Right atrium auricular region (tissue), 2 donors: ENCODE measurements around the gene TAF1C. TPM values are rescaled to one million over a fixed set of nuclear protein-coding genes. Genes with fewer than 3 reads are reported as not detected.

Experiments
- DNase-seq: peaks from one replicate; pipeline ENCODE4 v3.0.0-alpha.2; 2019; ENCODE audit warnings: low spot score
- H3K27ac ChIP-seq, 2 donors: fragments of 200-600 bp; sonication (generic); 1 replicate in 1 of 2; 2 replicates in 1 of 2; pipeline ENCODE4 v1.5.1; 2016 to 2019
- H3K27me3 ChIP-seq, 2 donors: fragments of 200-600 bp; sonication (generic); one replicate each; pipeline versions ENCODE4 v1.5.1 to v1.6.0; 2017 to 2019
- H3K36me3 ChIP-seq: fragments of 200-600 bp; sonication (generic); one replicate; pipeline ENCODE4 v1.5.1; 2016
- H3K4me1 ChIP-seq, 2 donors: fragments of 200-600 bp; sonication (generic); one replicate each; pipeline versions ENCODE4 v1.5.1 to v1.6.0; 2017 to 2019
- H3K4me3 ChIP-seq, 2 donors: fragments of 200-600 bp; sonication (generic); 1 replicate in 1 of 2; 2 replicates in 1 of 2; pipeline ENCODE4 v1.5.1; 2017 to 2019; ENCODE audit warnings: mild to moderate bottlenecking in 1 of 2, moderate library complexity in 1 of 2
- H3K9me3 ChIP-seq, 2 donors: fragments of 200-600 bp; sonication (generic); one replicate each; pipeline ENCODE4 v1.5.1; 2019
- CTCF ChIP-seq, 2 donors: fragments of 200-600 bp; sonication (generic); IDR thresholded peaks; one replicate each; pipeline ENCODE4 v1.5.1; 2019; ENCODE audit warnings: antibody characterized with exemption in 2 of 2
- total RNA-seq, 2 donors: library from RNA; depleted of rRNA; stranded (reverse); fragments of >200 nt; gene quantifications; one replicate each; pipeline ENCODE4 v1.1.0, GENCODE V29; 2016

Gene TAF1C
- total RNA-seq, 2 donors from 2014 or later, result 16.2 to 18.4 TPM

- H3K4me3 ChIP-seq, result no peak overlapping the region
- no peaks in the 10 kb centered on the region for H3K27me3 ChIP-seq
- no peak for DNase-seq
- H3K4me1 ChIP-seq, result peaks cover 0 to 8% of the 10 kb centered on the region in 2 donors
- no peak for TF ChIP-seq CTCF (IDR thresholded peaks at IDR 0.05)
- H3K36me3 ChIP-seq, result peaks cover 16% of the 10 kb centered on the region
- no peak overlapping the region for H3K27ac ChIP-seq
- no peaks in the 10 kb centered on the region for H3K9me3 ChIP-seq
Measured at GRCh38 chr16:84132527-84133285, 54.2 kb downstream of the TAF1C start.

- H3K27ac ChIP-seq, result no peak overlapping the region
- DNase-seq, result no peak
- H3K9me3 ChIP-seq, result no peaks in the 10 kb centered on the region
- no peaks in the 10 kb centered on the region for H3K4me1 ChIP-seq
- TF ChIP-seq CTCF (IDR thresholded peaks at IDR 0.05), result no peak
- no peaks in the 10 kb centered on the region for H3K27me3 ChIP-seq
- peaks cover 16% of the 10 kb centered on the region for H3K36me3 ChIP-seq
- H3K4me3 ChIP-seq, result no peak overlapping the region
Measured at GRCh38 chr16:84131117-84131516, 55.7 kb downstream of the TAF1C start.

Other genes starting within 250 kb of the TAF1C start
- gene OSGIN1, start 233.8 kb downstream of the TAF1C start, total RNA-seq, result 1 to 10 TPM; 6.0 to 6.5 TPM
- gene NECAB2, start 218.8 kb downstream of the TAF1C start, total RNA-seq, result under 1 TPM in 1 of 2 donors, not detected in 1; 0.71 TPM
- gene SLC38A8, start 144.3 kb downstream of the TAF1C start, total RNA-seq, result not detected
- gene MBTPS1, start 70.1 kb downstream of the TAF1C start, total RNA-seq, result 10 to 100 TPM; 75.3 to 77.5 TPM
- gene HSDL1, start 41.9 kb downstream of the TAF1C start, total RNA-seq, result 10 to 100 TPM; 14.6 to 15.4 TPM
- 1 to 10 TPM in 1 of 2 donors, not detected in 1; 1.8 TPM for gene DNAAF1, start 41.7 kb downstream of the TAF1C start, total RNA-seq
- gene ADAD2, start 4.1 kb upstream of the TAF1C start, total RNA-seq, result under 1 TPM in 1 of 2 donors, not detected in 1; 0.19 TPM
- gene KCNG4, start 53.0 kb upstream of the TAF1C start, total RNA-seq, result not detected
- gene WFDC1, start 107.8 kb upstream of the TAF1C start, total RNA-seq, result 1 to 10 TPM in 1 of 2 donors, under 1 TPM in 1; 0.59 to 3.3 TPM
- not detected for gene ATP2C2, start 181.5 kb upstream of the TAF1C start, total RNA-seq